HepG2 (cell line): ENCODE measurements around the gene AGER. TPM values are rescaled to one million over a fixed set of nuclear protein-coding genes. Genes with fewer than 3 reads are reported as not detected.

Source experiments
- ADNP ChIP-seq: sonication (generic); formaldehyde crosslinking; IDR thresholded peaks from 2 replicates; pipeline ENCODE4 v1.4.0; 2020; ENCODE audit warnings: missing genetic modification reagents
- ATF7-NPFF ChIP-seq: sonication (generic); formaldehyde crosslinking; IDR thresholded peaks from 2 replicates; pipeline ENCODE4 v1.8.1; 2023; ENCODE audit warnings: mild to moderate bottlenecking, low read depth, missing genetic modification reagents, moderate library complexity
- CC2D1A ChIP-seq: sonication (generic); formaldehyde crosslinking; IDR thresholded peaks from 2 replicates; pipeline ENCODE4 v1.8.1; 2023; ENCODE audit warnings: mild to moderate bottlenecking, missing genetic modification reagents
- PITX1 ChIP-seq: sonication (generic); formaldehyde crosslinking; IDR thresholded peaks from 2 replicates; pipeline ENCODE4 v1.5.1; 2020; ENCODE audit warnings: mild to moderate bottlenecking, missing genetic modification reagents
- PLRG1 ChIP-seq: fragments of 450-650 bp; conservative IDR thresholded peaks from 2 replicates; pipeline ENCODE4 v1.6.1; 2016
- POGZ ChIP-seq: sonication (generic); formaldehyde crosslinking; IDR thresholded peaks from 2 replicates; pipeline ENCODE4 v1.4.0; 2020; ENCODE audit warnings: mild to moderate bottlenecking, missing genetic modification reagents
- RFX3 ChIP-seq: IDR thresholded peaks from 2 replicates; pipeline ENCODE4 v1.6.1; 2016; ENCODE audit warnings: missing biosample characterization, missing genetic modification reagents
- SMAD3 ChIP-seq: sonication (generic); formaldehyde crosslinking; IDR thresholded peaks from 2 replicates; pipeline ENCODE4 v1.4.0; 2020; ENCODE audit warnings: missing genetic modification reagents
- TBL1XR1 ChIP-seq: fragments of 150-350 bp; IDR thresholded peaks from 2 replicates; pipeline ENCODE4 v1.6.1; 2014; ENCODE audit warnings: borderline replicate concordance, low read length; ENCODE audit not compliant: partially characterized antibody
- ZBTB42 ChIP-seq: sonication (generic); formaldehyde crosslinking; IDR thresholded peaks from 2 replicates; pipeline ENCODE4 v1.5.0; 2020; ENCODE audit warnings: mild to moderate bottlenecking, missing genetic modification reagents
- ZMYM2 ChIP-seq: sonication (generic); formaldehyde crosslinking; IDR thresholded peaks from 2 replicates; pipeline ENCODE4 v1.8.0; 2022; ENCODE audit warnings: mild to moderate bottlenecking, missing genetic modification reagents
- ZNF230 ChIP-seq: sonication (generic); formaldehyde crosslinking; IDR thresholded peaks from 2 replicates; pipeline ENCODE4 v1.4.0; 2020; ENCODE audit warnings: mild to moderate bottlenecking, missing genetic modification reagents
- ZNF331 ChIP-seq: sonication (generic); formaldehyde crosslinking; IDR thresholded peaks from 2 replicates; pipeline ENCODE4 v1.4.0; 2020; ENCODE audit warnings: missing genetic modification reagents
- ZNF501 ChIP-seq: sonication (generic); formaldehyde crosslinking; IDR thresholded peaks from 2 replicates; pipeline ENCODE4 v1.5.1; 2020; ENCODE audit warnings: mild to moderate bottlenecking, moderate library complexity, missing genetic modification reagents
- ZNF572 ChIP-seq: sonication (generic); formaldehyde crosslinking; IDR thresholded peaks from 2 replicates; pipeline ENCODE4 v1.5.1; 2020; ENCODE audit warnings: mild to moderate bottlenecking, missing genetic modification reagents
- ZNF577 ChIP-seq: sonication (generic); formaldehyde crosslinking; IDR thresholded peaks from 2 replicates; pipeline ENCODE4 v1.4.0; 2020; ENCODE audit warnings: mild to moderate bottlenecking, low read depth, missing genetic modification reagents, borderline replicate concordance
- polyA plus RNA-seq, 8 experiments: library from polyadenylated mRNA; depleted of rRNA in 3 of 8; stranded (reverse) in 7 of 8; unstranded in 1 of 8; fragments of >200 nt; fragmentation: Illumina TruSeq in 4 of 8; extraction: Trizol in 4 of 8; gene quantifications; 2 replicates each; pipeline versions ENCODE4 v1.2.1 to v1.2.3, GENCODE V29; 2011 to 2016; ENCODE audit warnings: low read depth in 4 of 8, missing spikeins in 1 of 8, mixed read lengths in 1 of 8; ENCODE audit not compliant: insufficient read depth in 1 of 8
- total RNA-seq, 5 experiments: library from RNA; depleted of rRNA; stranded (reverse); fragments of >200 nt; fragmentation: Illumina TruSeq; extraction: Trizol; gene quantifications; 2 replicates each; pipeline ENCODE4 v1.2.3, GENCODE V29; 2016; ENCODE audit warnings: low read depth in 1 of 5
- TF ChIP-seq, protein P1 (sequence below): IDR thresholded peaks from 2 replicates; pipeline ENCODE4 v1.6.1; 2012; ENCODE audit warnings: inconsistent platforms
- TF ChIP-seq, protein P2 (sequence below): sonication (generic); formaldehyde crosslinking; IDR thresholded peaks from 2 replicates; pipeline ENCODE4 v1.5.1; 2020; ENCODE audit warnings: missing genetic modification reagents, mild to moderate bottlenecking, borderline replicate concordance
- TF ChIP-seq, protein P3 (sequence below): sonication (generic); formaldehyde crosslinking; IDR thresholded peaks from 2 replicates; pipeline ENCODE4 v1.4.0; 2020; ENCODE audit warnings: missing genetic modification reagents, mild to moderate bottlenecking, borderline replicate concordance
- TF ChIP-seq, protein P4 (sequence below): sonication (generic); formaldehyde crosslinking; IDR thresholded peaks from 2 replicates; pipeline ENCODE4 v1.8.0; 2022; ENCODE audit warnings: mild to moderate bottlenecking, missing genetic modification reagents
- TF ChIP-seq, protein P5 (sequence below): sonication (generic); formaldehyde crosslinking; IDR thresholded peaks from 2 replicates; pipeline ENCODE4 v1.8.0; 2022; ENCODE audit warnings: missing genetic modification reagents, mild to moderate bottlenecking, moderate library complexity, borderline replicate concordance
- TF ChIP-seq, protein P6 (sequence below), 2 experiments: sonication (generic) in 1 of 2; formaldehyde crosslinking in 1 of 2; IDR thresholded peaks; 2 replicates each; pipeline versions ENCODE4 v1.4.0 to v1.6.1; 2018 to 2020; ENCODE audit warnings: missing genetic modification reagents in 2 of 2, borderline replicate concordance in 1 of 2, low read depth in 1 of 2, mild to moderate bottlenecking in 1 of 2, missing biosample characterization in 1 of 2

Gene AGER
- total and polyA plus RNA-seq, 2 of the 13 experiments (the other 11 are each of a cell fraction or from before 2014, with no cell fraction given) = 1.9 to 5.1 TPM

DNA sequence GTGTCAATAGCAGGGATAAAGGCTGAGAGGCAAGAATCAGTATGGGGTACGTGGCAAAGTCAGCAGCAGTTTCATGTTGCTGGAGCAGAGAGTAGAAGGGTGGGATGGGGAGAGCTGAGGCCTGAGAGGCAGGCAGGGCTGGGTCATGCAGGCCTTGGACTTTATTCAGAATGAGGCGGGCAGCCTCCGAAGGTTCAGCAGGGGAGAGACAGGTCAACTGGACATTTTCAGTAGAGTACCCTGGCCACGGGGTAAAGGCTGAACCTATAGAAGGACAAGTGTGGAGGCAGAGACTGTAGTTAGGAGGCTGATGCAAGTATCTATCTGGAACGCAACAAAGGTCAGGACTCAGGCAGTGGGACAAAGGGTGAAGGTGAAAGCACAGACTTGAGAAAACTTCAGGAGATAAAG, 26.1 kb upstream of the AGER start (continued):
- TF ChIP-seq, protein P1, sequence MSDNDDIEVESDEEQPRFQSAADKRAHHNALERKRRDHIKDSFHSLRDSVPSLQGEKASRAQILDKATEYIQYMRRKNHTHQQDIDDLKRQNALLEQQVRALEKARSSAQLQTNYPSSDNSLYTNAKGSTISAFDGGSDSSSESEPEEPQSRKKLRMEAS = no peak
- TF ChIP-seq ADNP (CRISPR knock-in tag) (no peak), CC2D1A (CRISPR knock-in tag) (no peak), ZMYM2 (CRISPR knock-in tag) (no peak), ZNF572 (no peak), ZNF331 (CRISPR knock-in tag) (no peak; the same call in 1 of the 2 replicates), ZNF501 (CRISPR knock-in tag) (0 out of 2 replicates have a peak, but pooled peaks have one; percentile 21), ZNF577 (CRISPR knock-in tag) (no peak), ATF7-NPFF (no peak), PITX1 (CRISPR knock-in tag) (no peak), RFX3 (CRISPR knock-in tag) (no peak), TBL1XR1 (peak; percentile 50), ZBTB42 (CRISPR knock-in tag) (no peak), PLRG1 (no peak), POGZ (CRISPR knock-in tag) (0 out of 2 replicates have a peak, but pooled peaks have one; percentile 29), SMAD3 (CRISPR knock-in tag) (no peak), ZNF230 (CRISPR knock-in tag) (no peak)
- TF ChIP-seq, protein P2, sequence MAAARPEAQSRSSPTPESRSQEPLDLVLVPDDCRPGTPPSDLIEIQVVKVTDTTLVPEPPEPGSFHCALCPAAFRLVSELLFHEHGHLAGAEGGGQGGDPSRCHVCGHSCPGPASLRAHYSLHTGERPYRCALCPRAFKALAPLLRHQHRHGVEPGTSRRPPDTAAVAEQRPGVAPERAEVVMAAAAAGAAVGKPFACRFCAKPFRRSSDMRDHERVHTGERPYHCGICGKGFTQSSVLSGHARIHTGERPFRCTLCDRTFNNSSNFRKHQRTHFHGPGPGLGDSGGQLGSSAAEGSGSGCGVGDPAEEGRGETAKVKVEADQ (CRISPR knock-in tag) = no peak
- TF ChIP-seq, protein P3, sequence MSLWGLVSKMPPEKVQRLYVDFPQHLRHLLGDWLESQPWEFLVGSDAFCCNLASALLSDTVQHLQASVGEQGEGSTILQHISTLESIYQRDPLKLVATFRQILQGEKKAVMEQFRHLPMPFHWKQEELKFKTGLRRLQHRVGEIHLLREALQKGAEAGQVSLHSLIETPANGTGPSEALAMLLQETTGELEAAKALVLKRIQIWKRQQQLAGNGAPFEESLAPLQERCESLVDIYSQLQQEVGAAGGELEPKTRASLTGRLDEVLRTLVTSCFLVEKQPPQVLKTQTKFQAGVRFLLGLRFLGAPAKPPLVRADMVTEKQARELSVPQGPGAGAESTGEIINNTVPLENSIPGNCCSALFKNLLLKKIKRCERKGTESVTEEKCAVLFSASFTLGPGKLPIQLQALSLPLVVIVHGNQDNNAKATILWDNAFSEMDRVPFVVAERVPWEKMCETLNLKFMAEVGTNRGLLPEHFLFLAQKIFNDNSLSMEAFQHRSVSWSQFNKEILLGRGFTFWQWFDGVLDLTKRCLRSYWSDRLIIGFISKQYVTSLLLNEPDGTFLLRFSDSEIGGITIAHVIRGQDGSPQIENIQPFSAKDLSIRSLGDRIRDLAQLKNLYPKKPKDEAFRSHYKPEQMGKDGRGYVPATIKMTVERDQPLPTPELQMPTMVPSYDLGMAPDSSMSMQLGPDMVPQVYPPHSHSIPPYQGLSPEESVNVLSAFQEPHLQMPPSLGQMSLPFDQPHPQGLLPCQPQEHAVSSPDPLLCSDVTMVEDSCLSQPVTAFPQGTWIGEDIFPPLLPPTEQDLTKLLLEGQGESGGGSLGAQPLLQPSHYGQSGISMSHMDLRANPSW (CRISPR knock-in tag) = no peak
- TF ChIP-seq, protein P4, sequence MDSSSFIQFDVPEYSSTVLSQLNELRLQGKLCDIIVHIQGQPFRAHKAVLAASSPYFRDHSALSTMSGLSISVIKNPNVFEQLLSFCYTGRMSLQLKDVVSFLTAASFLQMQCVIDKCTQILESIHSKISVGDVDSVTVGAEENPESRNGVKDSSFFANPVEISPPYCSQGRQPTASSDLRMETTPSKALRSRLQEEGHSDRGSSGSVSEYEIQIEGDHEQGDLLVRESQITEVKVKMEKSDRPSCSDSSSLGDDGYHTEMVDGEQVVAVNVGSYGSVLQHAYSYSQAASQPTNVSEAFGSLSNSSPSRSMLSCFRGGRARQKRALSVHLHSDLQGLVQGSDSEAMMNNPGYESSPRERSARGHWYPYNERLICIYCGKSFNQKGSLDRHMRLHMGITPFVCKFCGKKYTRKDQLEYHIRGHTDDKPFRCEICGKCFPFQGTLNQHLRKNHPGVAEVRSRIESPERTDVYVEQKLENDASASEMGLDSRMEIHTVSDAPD = no peak
- TF ChIP-seq, protein P5, sequence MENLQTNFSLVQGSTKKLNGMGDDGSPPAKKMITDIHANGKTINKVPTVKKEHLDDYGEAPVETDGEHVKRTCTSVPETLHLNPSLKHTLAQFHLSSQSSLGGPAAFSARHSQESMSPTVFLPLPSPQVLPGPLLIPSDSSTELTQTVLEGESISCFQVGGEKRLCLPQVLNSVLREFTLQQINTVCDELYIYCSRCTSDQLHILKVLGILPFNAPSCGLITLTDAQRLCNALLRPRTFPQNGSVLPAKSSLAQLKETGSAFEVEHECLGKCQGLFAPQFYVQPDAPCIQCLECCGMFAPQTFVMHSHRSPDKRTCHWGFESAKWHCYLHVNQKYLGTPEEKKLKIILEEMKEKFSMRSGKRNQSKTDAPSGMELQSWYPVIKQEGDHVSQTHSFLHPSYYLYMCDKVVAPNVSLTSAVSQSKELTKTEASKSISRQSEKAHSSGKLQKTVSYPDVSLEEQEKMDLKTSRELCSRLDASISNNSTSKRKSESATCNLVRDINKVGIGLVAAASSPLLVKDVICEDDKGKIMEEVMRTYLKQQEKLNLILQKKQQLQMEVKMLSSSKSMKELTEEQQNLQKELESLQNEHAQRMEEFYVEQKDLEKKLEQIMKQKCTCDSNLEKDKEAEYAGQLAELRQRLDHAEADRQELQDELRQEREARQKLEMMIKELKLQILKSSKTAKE (CRISPR knock-in tag) = no peak
- TF ChIP-seq, protein P6, sequence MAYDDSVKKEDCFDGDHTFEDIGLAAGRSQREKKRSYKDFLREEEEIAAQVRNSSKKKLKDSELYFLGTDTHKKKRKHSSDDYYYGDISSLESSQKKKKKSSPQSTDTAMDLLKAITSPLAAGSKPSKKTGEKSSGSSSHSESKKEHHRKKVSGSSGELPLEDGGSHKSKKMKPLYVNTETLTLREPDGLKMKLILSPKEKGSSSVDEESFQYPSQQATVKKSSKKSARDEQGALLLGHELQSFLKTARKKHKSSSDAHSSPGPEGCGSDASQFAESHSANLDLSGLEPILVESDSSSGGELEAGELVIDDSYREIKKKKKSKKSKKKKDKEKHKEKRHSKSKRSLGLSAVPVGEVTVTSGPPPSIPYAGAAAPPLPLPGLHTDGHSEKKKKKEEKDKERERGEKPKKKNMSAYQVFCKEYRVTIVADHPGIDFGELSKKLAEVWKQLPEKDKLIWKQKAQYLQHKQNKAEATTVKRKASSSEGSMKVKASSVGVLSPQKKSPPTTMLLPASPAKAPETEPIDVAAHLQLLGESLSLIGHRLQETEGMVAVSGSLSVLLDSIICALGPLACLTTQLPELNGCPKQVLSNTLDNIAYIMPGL (CRISPR knock-in tag; IDR thresholded peaks at IDR 0.05; ENCODE audit: borderline replicate concordance in 1 of 2, low read depth in 1 of 2) = no peak
